HPDE6-E6E7 (cell line): ENCODE measurements around the gene GALNT2.
A peak's percentile ranks its signal among the peaks of the same experiment; 100 is the strongest.

Experiments
- DNase-seq: peaks from one replicate; pipeline ENCODE4 v3.0.0; 2011; ENCODE audit warnings: missing footprints; ENCODE audit errors: extremely low spot score

The GALNT2 gene

GRCh38 chr1:230277201-230278025 is 210.4 kb downstream of the GALNT2 start:
- no peak for DNase-seq

GRCh38 chr1:230278376-230278775 is 211.3 kb downstream of the GALNT2 start:
- DNase-seq, result no peak

DNA sequence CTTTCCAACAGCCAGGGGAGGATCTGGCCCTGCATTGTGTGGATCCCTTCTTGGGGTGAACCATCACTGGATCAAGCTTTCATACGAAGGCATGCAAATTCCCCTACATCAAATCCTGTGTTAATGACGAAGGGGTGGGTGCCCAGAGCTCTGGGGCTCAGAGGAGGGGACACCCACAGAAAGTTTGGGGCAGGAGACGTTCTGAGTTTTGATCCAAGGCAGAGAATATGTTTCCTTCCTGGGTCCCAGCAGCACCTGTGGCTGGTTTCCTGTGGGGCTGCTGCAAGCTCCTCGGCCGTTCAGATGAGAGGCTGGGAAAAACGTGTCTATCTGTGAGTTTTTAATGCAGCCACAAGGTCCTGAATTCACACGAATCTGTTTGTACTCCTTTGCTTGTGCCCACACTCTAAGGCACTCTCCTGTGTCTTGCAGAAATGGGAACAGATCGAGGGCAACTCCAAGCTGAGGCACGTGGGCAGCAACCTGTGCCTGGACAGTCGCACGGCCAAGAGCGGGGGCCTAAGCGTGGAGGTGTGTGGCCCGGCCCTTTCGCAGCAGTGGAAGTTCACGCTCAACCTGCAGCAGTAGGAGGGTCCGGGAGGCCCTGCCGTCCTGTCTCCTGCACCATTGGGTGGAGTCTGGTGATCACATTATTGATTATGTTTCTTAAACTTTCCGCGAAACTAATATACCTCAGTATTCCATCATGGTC is 212.0 kb downstream of the GALNT2 start:
- DNase-seq, result no peak

- no peak for DNase-seq
Observed at GRCh38 chr1:230279583-230279945, 212.5 kb downstream of the GALNT2 start.

DNA sequence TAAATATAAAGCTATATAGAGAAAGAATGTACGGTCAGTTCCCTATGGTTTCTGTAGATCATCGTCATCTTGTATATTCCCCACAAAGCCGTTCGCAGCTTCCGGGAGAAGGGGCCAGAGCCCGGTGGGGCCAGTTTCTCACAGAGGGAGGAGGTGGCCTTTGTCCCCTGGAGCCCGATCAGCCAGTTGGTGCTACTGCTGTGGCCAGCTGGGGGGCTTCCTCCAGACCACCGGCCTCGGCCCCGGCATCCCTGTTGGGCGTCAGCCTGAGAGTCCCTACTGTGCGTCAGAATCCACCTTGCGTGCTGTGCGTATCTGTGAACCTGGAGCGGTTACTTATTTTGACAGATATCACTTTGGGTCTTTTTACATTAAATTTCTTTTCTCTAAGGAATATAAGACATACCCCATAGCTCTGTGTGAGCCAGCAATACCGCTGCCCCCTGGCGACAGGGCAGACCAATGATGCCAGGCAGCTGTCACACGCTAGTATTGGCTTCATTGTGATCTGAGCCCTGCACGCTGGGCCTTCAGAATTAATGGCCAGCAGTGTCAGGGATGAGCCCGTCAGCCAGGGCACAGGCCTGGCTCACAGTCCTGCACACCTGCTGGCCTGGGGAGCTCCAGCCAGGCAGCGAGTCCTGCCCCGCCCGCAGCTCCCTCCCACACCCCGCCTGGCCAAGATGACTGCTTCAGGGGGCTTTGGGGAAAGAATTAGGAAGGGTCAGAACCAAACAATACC is 213.2 kb downstream of the GALNT2 start:
- DNase-seq, result no peak

GRCh38 chr1:230280906-230281413 is 213.9 kb downstream of the GALNT2 start:
- DNase-seq, result no peak

- DNase-seq, result no peak
Observed at GRCh38 chr1:230281556-230281955, 214.5 kb downstream of the GALNT2 start.

GRCh38 chr1:230282157-230282556 is 215.1 kb downstream of the GALNT2 start:
- DNase-seq, result no peak

GRCh38 chr1:230283678-230284077 is 216.6 kb downstream of the GALNT2 start:
- DNase-seq, result no peak

GRCh38 chr1:230284891-230285290 is 217.9 kb downstream of the GALNT2 start:
- no peak for DNase-seq

DNA sequence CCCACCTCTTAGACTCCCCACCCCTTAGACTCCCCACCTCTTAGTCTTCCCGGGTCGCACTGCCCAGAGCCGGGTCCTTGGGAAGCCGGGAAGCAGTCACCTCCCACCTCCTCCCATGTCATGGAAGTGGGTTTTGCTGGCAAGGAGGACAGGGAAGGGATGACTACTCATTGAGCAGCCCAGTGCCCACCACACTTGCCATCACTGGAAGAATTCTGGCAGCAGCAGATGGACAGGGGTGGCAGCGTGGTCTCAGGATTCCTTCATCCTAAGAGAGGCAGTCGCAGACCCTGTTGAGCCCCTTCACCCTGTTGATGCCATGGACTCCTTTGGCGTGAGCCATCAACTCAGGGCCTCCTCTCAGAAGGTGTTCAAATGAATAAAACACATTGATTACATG is 218.3 kb downstream of the GALNT2 start:
- no peak for DNase-seq

GRCh38 chr1:230286166-230286889 is 219.3 kb downstream of the GALNT2 start:
- no peak for DNase-seq

DNA sequence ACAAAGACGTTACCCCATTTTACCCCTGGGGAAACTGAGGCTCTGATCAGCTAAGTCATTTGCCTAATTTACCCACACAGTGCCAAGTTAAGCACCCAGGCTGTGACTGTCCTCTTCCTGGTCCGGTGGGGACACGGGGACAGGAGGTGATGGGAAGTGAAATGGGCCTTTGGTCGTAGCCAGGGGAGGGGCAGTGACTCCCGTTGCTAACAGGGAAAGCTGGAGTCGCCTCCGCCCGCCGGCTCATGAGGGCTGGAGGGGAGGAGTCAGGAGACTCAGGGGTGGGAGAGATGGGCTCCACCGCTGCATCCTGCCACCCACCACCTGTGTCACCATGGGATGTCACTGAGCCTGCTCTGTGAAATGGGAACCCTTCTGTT is 219.8 kb downstream of the GALNT2 start:
- no peak for DNase-seq

- DNase-seq, result no peak
Observed at GRCh38 chr1:230287674-230288315, 220.8 kb downstream of the GALNT2 start.

DNA sequence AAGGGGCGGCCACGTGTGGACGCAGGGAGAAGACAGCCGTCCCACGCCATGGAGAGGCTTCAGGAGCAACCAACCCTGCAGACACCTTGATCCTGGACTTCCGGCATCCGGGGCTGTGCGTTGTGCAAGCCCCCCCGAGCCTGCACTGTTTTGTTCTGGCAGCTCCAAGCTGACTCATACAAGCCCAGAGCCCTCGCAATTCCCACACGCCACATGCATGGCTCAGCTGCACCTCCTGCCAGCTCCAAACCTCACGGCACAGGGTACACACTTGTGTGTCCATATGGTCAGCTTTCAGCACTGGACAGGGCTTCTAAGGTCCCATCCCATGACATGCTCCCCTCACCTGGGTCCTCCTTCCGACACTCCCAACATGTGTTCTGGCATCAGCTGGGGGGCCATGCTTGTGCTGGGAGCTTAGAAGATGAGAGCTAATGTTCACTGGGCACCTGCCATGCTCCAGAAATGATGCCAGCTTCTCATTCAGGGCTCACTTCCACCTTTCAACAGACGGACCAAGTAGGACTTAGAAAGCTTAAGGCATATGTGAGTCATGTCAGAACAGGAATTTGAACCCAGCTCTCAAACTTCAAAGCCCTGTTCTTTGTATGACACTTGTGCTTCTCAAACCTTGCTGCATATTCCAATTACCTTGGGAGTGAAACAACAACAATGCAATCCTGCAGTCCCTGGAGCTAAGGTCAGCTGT is 221.8 kb downstream of the GALNT2 start:
- DNase-seq, result no peak

DNA sequence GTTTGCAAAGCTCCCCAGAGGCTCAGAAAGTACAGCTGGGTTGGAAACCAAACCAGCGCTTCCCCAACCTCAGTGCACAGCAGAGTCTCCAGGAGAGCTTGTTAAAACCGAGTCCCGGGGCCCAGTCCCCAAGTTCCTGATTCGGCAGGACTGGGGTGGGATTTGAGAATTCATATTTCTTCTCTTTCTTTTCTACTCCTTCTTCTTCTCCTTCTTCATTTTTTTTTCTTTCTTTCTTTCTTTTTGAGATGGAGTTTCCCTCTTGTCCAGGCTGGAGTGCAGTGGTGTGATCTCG is 222.3 kb downstream of the GALNT2 start:
- no peak for DNase-seq

DNA sequence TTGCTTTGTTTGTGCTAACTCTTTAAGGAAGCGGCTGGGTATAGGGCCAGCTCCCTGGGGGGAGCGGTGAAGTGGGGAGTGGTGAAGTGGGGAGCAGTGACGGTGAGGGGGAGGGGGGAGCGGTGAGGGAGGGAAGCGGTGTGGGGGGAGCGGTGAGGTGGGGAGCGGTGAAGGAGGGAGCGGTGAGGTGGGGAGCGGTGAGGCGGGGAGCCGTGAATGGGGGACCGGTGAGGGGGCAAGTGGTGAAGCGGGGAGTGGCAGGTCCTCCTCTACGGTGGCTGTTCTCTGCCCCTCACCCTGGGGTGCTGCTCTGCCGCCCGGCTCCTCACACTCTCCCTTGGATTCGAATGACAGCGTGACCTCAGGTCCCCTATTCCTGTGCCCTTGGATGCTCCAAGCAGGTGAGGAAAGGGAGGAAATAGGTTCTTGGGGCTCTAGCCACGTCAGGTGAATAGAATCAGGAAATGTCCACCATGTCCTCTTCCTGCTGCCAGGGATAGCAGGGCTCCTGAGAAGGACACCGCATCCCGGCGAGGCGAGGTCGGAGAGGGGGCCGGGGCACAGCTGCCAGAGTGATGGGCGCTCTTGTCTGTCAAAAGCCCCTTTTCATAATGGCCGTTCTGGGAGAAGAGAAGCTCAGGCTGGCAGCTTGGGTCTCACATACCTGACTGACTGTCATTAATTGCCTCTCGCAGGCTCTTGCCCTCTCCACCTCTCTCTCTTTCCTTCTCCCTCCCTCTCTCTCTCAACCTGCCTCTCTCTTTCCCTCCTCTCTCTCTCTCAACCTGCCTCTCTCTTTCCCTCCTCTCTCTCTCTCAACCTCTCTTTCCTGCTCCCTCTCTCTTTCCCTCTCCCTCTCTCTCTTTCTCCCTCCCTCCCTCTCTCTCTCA is 224.9 kb downstream of the GALNT2 start:
- no peak for DNase-seq

- DNase-seq, result peak; percentile 29
Observed at GRCh38 chr1:230292689-230293389, 225.8 kb downstream of the GALNT2 start.

DNA sequence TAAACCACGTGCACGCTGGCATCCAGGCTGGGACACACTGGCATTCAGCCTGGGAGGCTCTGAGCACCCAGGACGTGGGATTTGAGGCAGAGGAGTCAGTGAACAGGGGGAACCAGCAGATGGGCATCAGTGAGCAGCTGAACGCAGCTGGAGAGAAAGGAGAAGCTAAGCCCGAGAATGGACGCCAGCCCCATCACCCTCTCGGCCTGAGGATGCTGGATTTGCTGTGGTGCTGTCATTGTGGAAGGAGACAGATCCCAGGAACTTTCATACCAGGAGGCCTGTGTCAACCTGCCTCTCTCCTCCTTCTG is 226.3 kb downstream of the GALNT2 start:
- no peak for DNase-seq
